G401 (cell line): Measurements from ENCODE around the gene BCL6B. TPM values are rescaled to one million over a fixed set of nuclear protein-coding genes. Genes with fewer than 3 reads are reported as not detected.

Source experiments
- DNase-seq: peaks from one replicate; pipeline ENCODE4 v3.0.0-alpha.2; 2015; ENCODE audit warnings: low spot score
- in situ Hi-C: cut with HindIII; loops from 2 replicates; pipeline ENCODE4 v1.10.0; 2016; ENCODE audit warnings: low sequenced_read_pairs, mixed read lengths
- total RNA-seq: library from RNA; depleted of rRNA; stranded (reverse); fragments of >200 nt; shearing (Covaris generic); gene quantifications from 2 replicates; pipeline ENCODE4 v1.2.3, GENCODE V29; 2014

Gene BCL6B
- total RNA-seq, 1 experiment from 2014 or later = not detected

DNA sequence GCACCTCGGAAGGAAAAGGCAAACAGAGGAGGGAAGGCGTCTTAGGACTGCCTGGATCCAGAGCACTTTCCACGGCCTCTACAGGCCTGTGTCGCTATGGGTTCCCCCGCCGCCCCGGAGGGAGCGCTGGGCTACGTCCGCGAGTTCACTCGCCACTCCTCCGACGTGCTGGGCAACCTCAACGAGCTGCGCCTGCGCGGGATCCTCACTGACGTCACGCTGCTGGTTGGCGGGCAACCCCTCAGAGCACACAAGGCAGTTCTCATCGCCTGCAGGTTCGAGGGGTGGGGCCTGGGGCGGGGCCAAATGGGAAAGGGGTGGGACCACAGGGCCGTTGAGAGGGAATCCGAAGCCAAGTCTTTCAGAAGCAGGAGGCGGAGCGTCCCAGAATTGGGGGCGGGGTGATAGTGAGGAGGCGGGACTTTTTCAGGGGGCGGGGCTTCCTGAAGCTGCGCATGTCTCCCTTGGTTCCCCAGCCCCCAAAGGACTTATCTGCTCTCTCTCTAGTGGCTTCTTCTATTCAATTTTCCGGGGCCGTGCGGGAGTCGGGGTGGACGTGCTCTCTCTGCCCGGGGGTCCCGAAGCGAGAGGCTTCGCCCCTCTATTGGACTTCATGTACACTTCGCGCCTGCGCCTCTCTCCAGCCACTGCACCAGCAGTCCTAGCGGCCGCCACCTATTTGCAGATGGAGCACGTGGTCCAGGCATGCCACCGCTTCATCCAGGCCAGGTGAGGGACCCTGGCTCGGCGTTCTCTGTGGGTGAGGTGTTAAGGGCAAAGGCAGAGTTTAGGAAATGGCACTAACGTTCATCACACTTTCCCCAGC lies 939 bp downstream of the BCL6B start:
- peak; percentile 34 for DNase-seq
- in situ Hi-C loops = no loop called here

GRCh38 chr17:7024402-7024785 lies 1.5 kb downstream of the BCL6B start:
- no peak for DNase-seq
- in situ Hi-C loops = no loop called here

DNA sequence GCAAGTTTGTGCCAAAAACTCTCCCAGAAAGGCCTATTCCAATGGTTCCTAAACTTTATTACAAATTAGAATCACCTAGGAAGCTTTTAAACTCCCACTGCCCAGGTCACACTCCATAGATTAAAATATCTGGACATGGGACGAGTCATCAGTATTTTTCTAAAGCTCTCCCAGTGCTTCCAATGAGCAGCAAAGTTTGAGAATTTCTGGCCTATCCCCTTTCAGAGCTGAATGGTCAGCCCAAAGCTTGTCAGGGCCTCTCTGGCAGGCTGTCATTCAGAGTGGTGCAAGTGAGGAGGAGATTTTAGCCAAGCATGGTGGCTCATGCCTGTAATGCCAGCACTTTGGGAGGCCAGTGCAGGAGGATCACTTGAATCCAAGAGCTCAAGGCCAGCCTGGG lies 2.4 kb downstream of the BCL6B start:
- in situ Hi-C loops = no loop called here
- no peak for DNase-seq

GRCh38 chr17:7026471-7027115 lies 3.7 kb downstream of the BCL6B start:
- in situ Hi-C loops = no loop called here
- no peak for DNase-seq

GRCh38 chr17:7027335-7027734 lies 4.5 kb downstream of the BCL6B start:
- in situ Hi-C loops = no loop called here
- no peak for DNase-seq

- in situ Hi-C loops = no loop called here
- no peak for DNase-seq
Measured at GRCh38 chr17:7029096-7029495, 6.2 kb downstream of the BCL6B start.

DNA sequence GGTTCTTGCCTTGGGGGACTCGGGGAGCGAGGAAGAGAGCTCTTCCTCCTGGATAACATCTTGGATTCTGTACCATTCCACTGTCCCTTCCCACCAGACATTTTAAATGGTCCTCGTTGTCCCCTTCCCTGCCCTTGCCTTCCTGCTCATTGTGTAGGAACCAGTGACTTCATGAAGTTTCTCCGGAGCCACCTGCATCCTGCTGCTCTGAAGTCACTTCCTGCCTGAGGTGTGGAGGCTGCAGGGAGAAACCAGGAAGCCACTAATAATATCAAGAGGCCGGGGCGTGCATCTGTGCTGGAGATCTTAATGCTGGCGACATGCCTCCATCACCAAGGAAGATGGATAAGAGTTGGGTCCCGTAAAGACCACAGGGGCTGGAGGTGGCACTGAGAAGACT lies 6.8 kb downstream of the BCL6B start:
- no peak for DNase-seq
- in situ Hi-C loops = no loop called here

DNA sequence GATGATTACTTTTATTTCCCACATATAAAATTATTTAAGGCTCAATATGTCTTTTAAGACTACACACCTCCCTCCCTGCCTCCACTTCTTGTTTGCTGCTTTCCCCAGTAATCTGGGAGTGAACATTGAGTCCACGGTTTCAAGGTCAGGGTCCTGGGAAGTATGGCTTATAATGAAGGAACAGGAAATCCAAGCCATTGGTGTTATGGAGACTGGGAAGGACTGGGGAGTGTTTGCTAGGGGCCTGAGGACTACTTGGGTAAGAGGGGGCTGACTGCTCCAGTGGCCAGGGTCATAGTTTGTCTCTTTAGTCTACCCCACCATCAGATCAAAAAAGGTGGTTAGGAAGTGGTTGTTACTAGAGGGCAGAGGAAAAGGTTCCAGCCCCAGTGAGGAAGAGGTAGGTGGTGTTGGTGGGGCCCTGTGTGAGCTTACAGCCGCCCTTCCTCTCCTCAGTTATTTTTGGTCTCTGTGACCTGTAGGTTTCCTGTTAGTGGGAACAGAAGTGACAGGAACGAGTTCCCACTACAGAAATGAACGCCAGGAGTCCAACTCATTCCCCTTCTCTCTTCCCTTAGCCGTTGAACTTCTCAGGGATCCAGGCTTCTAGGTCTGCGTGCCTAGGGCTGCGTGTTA lies 12.2 kb downstream of the BCL6B start:
- in situ Hi-C loops = loop anchor here (5.0 kb wide), 1 partner anchor 82 kb away; no protein-coding TSS in a partner anchor
- no peak for DNase-seq

GRCh38 chr17:7035591-7036368 lies 12.9 kb downstream of the BCL6B start, which contains the start of gene SLC16A13:
Gene SLC16A13, plus strand, starts transcription at chr17:7036015. Its CDS starts 368 bp downstream, at chr17:7036383.
- in situ Hi-C loops = loop anchor here (5.0 kb wide), 1 partner anchor 82 kb away; no protein-coding TSS in a partner anchor

DNA sequence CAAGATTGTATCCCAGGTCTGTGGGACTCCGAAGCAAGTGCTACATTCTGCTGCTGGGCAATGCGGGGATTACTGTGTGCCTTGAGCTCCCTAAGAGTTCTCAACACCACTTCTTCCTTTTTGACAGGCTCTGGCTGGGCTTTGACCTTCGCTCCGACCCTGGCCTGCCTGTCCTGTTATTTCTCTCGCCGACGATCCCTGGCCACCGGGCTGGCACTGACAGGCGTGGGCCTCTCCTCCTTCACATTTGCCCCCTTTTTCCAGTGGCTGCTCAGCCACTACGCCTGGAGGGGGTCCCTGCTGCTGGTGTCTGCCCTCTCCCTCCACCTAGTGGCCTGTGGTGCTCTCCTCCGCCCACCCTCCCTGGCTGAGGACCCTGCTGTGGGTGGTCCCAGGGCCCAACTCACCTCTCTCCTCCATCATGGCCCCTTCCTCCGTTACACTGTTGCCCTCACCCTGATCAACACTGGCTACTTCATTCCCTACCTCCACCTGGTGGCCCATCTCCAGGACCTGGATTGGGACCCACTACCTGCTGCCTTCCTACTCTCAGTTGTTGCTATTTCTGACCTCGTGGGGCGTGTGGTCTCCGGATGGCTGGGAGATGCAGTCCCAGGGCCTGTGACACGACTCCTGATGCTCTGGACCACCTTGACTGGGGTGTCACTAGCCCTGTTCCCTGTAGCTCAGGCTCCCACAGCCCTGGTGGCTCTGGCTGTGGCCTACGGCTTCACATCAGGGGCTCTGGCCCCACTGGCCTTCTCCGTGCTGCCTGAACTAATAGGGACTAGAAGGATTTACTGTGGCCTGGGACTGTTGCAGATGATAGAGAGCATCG lies 15.4 kb downstream of the BCL6B start:
- in situ Hi-C loops = loop anchor here (5.0 kb wide), 1 partner anchor 79 kb away; no protein-coding TSS in a partner anchor
- no peak for DNase-seq

More at GRCh38 chr17:7035591-7036368, 12.9 kb downstream of the BCL6B start, which contains the start of gene SLC16A13:
- DNase-seq = peak; percentile 99

DNA sequence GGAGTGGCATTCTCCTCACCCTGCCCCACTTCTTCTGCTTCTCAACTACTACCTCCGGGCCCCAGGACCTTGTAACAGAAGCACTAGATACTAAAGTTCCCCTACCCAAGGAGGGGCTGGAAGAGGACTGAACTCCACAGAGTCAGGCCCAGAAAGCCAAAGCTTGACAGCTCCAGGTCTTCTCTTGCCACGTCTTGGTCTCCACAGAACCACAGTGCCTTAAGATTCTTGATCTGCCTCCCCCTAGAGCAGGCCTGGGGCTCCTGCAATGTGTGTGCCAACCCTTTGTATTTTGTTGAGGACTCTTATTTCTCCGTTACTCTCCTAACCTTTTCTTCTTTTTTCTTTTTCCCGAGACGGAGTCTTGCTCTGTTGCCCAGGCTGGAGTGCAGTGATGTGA lies 17.0 kb downstream of the BCL6B start:
- no peak for DNase-seq
- in situ Hi-C loops = loop anchor here (5.0 kb wide), 1 partner anchor 77 kb away; no protein-coding TSS in a partner anchor

GRCh38 chr17:7041607-7042500 lies 19.0 kb downstream of the BCL6B start:
- DNase-seq = no peak

GRCh38 chr17:7042501-7043181 lies 19.8 kb downstream of the BCL6B start:
- in situ Hi-C loops = no loop called here
- peak; percentile 31 for DNase-seq

More at GRCh38 chr17:7041607-7042500, 19.0 kb downstream of the BCL6B start:
- in situ Hi-C loops = no loop called here

- in situ Hi-C loops = no loop called here
- peak; percentile 12 for DNase-seq
Measured at GRCh38 chr17:7043182-7043496, 20.3 kb downstream of the BCL6B start.

DNA sequence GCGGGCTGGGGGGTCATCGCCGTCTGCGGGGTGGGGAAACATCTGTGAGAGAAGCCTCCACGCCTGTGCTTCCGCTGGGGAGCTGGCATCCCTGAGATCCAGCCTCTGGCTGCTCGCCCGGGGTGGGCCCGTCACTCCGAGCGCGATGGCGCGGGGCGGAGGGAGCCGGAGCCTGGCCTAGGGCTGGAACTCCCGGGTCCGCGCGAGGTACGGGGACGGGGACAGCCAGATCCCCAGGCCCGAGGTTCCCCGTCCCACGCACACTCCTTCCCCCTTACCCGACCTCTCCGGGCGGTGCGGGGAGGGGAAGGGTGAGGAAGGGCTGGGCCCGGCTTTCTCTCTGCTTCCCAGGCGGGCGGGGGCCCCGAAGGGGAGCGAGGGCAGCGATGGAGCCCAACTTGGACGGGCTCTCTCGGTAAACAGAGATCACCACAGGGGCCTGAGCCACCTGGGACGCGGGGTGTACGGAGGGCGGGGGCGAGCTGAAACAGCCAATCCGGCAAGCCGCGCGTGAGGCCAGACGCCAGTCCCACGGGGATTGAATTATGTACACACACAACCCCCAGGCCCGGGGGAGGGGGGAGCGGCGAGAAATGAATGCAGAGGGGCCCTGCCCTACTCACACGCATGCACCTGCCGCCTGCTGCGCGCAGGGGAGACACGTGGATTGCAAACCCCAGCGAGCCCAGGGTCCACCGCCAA lies 20.8 kb downstream of the BCL6B start, which contains the start of gene SLC16A11:
Gene SLC16A11 (minus strand): TSS at position 596 of the 702 bp plus-strand sequence. CDS start 579 bp downstream, at position 17.
- peak; percentile 41 for DNase-seq
- in situ Hi-C loops = no loop called here

DNA sequence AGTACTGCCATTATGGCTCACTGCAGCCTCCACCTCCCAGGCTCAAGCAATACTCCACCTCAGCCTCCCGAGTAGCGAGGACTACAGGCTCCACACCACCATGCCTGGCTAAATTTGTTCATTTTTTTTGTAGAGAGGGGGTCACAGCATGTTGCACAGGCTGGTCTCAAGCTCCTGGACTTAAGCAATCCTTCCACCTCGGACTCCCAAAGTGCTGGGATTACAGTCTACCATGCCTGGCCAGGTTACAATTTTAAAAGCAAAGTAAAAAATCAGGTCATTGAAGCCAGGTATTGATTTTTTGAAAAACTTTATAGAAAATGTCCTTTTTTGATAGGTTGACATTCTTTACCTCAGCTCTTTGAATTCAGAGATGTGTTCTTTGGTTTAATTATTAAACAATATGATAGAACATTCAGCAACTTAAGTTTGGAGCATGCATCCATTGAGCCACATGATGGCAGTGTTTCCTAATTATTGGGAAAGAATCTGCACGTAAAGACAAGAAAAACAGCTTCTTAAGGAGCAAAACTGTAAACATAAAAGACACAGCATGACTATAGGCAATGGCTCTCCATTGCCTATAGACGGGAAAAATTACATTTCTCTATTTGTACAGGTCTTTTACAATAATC lies 22.8 kb downstream of the BCL6B start:
- DNase-seq = peak; percentile 93
- in situ Hi-C loops = no loop called here
